NOMO-1 treated with dmso at 0.1 percent for 144 hours (cell line): ENCODE measurements around the gene ZMAT5.

Source experiments
- DNase-seq: peaks from one replicate; lab custom pipeline; 2025; ENCODE audit not compliant: unreplicated experiment; lab: John Stamatoyannopoulos, UW

The ZMAT5 gene

DNA sequence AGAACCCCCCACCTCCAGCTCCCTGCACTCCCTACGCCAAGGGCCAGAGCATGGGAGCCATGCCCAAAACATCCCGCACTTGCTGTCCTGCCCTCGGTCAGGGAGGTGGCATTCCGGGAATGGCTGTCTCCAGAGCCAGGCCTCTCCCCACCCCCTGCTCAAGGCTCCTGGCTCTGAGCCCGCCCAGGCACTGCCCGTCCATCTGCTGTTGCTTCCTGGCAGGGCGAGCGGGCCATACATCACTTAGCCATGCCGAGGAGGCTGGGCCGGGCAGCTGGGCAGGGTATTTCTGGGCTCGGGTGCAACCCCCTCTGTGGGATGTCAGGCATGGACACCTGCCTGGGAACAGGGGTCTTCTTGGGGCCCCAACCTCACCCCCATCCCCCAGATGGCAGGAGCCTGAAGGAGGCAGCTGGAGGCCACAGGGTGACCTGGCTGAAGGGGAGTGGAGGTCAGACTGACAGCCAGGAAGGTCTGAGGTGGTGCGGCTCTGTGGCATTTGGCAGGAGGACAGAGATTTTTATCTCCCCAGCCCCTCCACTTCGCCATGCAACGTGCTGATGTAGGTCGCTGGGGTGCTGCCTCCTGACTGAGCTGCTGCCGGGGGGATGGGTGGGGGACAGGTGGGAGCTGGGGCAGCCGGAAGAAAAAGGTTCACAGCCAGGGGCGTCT lies 55.7 kb downstream of the ZMAT5 start:
- DNase-seq, result no peak

DNA sequence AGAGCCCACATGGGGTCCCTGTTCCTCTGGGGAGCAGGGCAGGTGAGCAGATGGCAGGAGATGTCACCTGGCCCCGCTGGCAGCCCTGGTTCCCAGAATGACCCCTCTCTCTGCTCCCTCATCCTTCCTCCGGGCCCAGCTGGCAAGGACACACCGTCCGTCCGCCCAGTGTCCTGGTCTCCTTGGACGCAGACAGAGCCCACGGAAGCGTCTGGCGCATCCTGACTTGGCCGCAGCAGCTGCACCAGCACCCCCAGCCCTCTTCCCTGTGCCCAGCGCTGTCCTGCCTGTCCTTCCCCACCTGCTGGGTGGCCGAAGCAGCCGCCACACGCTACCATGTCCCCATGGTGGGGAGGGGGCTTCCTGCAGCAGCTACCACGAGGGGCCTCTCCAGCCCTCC lies 56.6 kb downstream of the ZMAT5 start:
- no peak for DNase-seq

DNA sequence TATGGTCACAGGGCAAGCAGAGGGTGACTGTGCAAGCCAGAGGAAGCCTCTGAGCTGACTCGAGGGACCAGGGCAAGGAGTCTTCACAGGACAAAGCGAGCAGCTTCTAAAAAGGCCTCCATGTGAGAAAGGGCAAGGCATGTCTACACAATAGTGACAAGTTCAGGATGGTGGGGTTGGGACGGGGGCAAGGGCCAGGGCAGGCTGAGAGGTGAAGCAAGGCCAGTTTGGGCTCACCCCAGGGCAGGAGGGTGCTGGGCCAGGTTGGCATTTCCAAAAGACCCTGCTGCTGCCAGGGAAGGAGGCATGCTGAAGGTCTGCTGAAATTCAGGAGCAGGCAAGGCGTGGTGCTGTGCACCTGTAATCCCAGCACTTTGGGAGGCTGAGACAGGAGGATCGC lies 59.3 kb downstream of the ZMAT5 start:
- DNase-seq, result no peak

DNA sequence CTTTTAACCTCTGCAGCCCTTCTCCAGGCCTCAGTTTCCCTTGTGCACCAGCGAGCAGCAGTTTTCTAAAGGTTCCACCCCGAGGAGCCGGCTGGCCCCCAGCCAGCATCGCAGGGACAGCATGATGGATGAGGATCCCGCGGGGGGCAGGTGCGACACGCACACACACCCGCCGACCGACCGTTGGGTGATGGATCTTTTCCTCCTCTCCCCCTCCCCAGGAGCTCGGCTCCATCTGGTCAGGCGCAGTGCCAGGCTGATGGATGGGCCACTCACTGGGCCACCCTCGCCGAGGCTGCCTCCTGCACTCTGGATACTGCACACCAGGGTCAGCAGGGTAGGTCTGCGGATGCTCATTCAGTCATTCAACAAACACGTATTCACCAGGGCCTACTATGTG lies 59.8 kb downstream of the ZMAT5 start:
- no peak for DNase-seq

DNA sequence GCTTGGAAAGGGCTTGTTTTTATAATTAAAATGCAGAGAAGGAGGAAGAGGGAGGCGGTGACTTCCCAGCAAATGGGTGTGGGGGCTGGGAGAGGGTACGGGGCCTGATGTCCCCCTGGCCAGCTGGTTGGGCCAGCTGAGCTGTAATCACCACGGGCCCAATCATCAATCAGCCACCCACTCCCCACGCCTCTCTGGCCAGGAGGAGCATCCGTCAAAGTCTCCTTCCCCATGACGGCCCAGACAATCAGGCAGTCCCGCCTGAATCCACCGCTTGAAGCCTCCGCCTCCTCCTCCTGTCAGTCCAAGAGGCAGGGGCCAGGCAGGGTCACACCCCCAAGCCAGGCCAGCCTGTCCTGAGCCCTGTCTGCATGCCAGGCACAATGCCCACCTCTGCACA lies 60.3 kb downstream of the ZMAT5 start:
- no peak for DNase-seq

DNA sequence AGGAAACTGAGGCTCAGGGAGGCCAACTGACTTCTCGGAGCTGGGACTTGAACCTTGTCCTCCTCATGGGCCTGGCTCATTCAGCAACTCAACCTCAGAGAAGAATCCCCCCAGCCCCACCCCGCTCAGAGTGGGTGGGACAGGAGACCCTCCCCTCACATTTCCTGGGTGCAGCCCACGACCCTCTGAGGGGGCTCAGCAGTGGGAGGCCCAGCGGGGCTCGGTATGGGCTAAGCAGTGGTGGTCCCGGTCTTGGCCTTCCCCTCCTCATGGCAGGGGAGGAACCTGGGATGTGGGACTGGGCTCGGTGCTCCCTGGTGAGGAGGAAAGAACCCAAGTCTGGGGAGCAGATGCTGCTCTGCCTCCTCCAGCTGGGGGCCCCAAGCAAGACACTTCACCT lies 61.2 kb downstream of the ZMAT5 start:
- DNase-seq, result no peak

DNA sequence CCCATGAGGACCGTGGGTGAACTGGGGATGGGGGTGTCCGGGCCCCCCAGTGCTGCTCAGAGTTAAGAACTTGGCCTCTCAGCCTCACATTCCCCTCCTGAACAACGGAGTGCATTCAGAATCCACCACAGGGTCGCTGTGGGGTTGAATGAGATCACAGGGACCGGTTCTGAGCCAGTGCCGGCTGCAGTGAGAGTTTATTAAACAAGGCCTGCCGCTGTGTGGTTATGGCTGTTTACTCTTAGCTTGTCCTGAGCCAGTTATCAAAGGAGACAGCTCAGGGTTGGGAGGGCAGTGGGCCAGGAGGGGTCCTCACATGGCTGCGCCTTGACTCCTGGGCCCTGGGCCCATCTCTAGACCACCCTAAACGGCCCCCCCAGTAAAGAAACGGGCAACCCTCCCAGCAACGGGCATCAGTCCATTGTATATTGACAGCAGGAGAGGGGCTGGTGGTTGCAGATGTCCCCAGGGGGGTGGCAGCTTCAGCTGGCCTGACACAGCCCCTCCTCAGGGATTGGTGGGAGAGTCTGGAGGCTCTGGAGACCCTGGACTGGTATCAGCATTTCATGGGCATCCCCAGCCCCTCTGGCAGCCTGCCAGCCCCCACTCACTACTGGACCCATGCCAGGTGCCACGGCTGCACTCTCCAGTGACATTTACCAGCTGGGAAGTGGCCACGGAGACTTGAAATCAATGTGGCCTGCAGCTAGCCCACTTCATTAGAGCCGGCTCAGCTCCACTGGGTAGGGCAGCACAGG lies 62.1 kb downstream of the ZMAT5 start:
- no peak for DNase-seq

DNA sequence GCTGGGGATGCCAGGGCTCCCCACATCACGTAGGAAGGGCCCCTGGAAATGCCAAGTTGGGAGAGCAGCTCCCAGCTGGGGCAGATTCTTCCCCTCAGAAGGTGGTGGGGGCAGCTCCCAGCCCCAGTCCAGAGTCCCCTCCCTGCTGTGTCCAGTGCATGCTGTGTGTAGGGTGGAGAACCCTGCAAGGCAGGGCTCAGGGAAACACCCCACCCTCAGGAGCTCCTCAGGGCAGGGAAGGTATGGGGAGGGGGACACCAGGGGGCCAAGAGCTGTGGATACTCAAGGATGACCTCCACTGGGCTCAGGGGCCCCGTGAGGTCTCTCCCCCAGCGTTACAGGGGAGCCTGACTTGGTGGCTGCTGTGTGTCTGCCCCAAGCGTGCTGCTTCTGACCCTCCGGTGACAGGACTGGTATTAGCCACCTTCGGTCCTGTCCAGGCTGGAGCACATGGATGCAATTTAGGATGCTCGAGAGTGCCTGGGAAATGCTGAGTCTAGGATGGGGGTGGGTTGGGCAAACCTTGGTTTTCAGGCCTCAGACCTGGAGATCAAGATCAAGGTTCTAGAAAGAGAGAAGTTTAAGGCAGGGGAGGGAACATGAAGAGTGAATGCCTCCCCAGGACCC lies 63.1 kb downstream of the ZMAT5 start:
- DNase-seq, result no peak

DNA sequence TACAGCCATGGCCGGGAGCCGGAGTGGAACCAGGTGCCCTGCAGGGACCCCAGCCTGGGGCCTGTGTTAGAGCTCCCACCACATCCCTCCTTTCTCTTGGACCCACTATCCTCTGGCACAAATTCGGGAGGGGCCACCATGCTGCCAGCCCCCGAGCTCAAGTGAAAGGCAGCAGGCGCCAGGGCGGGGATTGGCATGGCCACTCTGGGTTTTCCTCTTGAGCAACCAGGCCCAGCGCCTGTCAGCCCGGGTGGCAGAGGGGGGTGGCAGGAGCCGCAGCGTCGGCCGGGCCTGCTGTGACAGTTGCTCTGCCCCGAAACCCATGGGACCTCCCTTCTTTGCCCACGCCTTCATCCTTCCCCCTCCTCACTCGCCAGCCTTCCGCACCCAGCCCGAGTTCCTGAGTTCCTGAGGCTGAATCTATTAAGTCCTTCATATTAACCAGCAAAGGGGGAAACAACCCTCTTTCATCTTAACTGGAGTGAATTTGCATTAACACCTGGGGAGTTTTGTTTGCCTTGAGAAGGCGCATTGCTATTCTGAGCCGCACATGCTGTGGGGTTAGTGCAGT lies 63.8 kb downstream of the ZMAT5 start:
- no peak for DNase-seq

DNA sequence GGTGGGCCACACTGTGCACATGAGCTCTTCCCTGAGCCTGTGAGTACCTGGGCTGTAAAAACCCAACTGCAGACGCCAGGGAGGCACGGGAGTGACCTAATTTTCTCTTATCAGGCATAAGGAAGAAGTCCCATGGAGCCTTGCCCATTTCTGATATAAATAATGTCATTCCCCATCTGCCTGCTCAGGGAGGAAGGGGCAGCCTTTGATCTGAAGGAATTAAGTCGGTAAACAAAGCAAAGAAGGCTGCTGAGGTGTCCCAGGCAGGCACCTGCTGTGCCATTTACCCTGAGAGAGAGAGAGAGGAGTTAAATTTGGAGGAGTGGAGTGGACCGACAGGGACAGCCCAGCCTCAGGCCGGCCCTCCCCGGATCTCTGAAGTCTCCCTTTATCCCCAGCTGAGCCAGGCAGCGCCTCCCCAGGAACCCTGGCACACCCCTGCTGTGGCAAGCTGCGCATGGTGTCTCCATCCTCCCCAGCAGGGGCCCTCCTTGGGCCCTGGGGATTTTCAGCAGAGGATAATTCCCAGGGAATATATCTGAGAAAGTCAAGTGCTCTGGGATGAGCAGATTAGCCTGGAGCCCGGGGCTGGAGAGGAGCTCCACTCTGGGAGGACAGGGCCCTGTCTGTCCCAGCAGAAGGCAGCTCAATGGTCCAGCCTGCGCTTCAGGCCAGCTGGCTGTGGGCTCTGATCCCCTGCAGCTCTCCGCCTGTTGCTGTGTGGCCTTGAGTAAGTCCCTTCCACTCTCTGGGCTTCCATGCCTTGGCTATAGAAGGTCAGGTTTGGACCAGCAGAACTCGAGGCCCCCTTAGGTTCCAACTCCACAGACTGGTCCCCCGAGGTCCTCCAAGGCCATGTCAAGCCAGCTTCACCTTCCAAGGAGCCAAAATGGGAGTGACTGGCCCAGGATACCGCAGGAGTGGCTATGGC lies 64.5 kb downstream of the ZMAT5 start:
- no peak for DNase-seq

DNA sequence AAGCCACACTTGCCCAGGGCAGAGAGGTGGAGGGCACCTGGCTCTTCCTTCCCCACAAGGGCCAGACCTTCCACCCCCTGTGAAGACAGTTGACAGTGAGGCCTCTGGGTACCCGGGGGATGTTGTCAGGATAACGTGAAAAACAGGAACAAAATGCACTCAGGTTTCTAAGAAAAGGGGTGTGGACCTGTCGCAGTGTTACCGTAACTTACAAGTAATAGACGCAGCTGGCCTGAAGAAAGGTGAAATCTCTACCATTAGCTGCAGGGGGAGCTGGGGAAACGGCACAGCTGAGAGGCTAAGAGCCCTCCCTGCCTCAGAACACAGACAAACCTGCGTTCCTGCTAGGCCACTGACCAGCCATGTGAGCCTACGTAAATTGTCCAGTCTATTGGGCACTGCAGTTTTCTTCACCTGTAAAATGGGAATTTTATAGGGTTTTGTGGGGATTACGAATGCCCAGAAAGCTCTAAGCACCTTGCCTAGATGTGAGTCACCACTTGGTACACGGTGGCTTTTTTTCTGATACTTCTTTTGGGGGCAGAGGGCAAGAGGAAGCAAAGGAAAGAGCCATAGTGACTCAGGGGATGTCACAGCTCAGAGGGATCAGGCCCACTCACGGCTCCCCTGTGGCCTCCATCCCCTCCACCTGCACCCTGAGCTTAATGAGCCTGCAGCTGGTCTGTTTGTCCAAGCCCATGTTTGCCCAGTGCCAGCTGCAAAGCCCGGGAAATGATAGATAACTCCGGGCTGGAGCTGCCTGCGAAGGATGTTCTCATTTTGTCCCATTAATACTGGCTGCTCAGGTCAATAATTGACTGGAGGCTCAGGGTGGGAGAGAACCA lies 65.4 kb downstream of the ZMAT5 start:
- DNase-seq, result no peak

DNA sequence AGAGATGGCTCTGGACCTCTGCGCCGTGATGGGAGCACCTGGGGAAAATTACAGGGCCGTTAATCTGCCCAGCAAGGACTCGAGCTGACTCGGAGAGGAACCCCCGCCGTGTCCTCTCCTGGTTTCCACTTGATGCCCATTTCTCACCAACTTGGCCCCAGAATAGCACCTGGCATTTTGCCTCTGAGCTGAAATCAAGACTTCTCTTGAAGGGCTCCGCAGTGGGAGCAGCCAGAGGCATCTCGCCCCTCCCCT lies 66.0 kb downstream of the ZMAT5 start:
- DNase-seq, result no peak

DNA sequence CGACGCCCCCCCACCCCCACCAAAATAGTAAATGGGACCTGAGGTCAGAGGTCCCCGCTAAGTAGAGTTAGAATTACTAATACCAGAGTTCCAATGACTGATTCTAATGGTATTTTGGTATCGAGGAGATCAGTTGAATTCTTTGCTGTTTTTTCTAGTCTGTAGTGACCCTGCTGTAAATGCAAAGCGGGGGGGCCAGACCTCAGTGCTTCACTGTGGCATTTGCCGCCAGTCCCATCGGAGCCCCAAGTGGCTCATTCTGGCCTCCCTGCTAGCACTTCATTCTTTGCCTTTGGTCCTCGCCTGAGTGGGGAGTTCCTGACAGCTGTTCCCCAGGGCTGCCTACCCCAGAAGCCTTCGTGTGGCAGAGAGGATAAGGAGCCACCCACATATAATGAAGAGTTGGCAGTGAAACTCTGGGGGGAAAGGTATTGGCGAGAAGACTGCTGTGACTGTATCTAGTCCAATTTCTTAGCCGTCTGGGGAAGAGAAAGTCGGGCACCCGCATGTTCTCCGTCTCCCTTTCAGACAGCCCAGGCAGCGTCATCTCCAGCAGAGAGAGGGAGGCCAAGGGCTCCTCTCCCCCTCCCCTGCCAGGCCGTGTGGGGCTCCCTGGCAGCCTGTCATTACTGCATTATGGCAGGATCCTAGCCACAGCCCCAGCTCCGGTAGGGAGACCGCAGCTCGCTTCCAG lies 66.5 kb downstream of the ZMAT5 start:
- DNase-seq, result no peak

DNA sequence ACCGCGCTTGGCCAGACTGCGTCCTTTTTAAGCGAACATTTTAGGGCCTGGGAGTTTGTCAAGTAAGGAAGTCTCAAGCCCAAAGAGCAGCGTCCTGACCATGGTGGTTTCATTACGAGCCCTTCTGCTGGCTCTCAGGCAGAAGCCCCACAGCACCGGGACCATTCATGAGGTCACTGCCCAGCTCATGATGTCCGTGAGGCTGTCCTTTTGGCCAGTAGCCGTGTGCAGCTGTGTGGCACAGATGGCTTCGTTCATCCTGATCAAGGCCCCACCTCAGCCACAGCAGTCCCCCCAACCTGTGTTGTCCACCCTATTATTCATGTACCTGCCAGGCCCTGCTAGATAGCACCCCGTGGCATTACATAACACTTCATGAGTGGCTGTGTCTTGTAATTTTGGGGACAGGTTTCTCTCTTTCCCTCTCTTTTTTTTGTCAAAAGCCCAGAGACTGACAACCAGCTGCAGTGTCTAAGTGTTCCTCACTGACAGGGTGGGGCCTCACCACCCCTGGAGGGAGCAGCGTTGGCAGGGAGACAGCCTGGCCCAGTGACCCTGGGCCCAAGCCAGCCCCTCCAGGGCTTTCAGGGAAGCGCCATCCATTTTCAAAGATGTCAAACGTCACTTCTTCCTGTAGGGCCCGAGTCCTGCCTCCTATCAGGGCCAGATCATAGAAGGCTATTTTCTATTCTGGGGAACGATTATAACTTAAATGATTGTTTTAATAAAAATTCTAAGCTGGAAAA lies 68.8 kb downstream of the ZMAT5 start:
- no peak for DNase-seq

DNA sequence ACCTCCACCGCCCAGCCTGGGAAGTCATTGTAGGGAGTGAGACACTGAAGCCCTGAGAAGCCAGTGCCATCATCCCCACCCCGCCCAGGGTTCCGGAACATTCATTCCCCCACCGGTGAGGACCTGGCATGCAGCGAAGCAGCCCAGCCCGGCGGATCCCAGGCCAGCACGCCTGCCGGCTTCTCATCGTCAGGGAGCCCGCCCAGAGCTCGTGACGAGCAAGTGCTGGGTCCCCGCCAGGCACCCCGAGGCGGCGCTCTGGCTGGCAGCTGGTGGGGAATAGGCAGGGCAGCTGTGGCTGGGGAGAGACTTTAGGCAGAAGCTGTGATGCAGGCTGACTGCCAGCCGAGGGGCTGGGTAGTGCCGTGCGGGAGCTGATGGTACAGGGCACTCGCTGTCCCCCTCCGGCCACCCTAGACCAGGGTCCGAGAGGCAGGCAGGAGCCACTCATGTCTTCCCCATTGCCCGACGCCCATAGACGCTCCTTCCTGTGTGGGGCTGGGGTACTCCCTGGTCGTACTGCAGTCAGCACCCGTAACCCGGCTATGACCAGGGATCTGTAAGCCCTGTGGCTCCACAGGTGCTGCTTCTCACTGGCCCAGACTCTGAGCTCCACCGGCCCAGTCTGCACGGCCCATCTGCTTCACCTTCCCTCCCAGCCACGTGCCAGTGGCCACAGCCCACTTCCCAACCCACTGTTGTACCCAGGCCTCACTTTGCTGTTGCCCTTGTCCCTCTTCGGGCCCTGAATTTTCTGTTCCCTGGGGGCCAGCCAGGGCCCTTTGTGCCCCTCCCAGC lies 71.5 kb downstream of the ZMAT5 start:
- DNase-seq, result no peak

DNA sequence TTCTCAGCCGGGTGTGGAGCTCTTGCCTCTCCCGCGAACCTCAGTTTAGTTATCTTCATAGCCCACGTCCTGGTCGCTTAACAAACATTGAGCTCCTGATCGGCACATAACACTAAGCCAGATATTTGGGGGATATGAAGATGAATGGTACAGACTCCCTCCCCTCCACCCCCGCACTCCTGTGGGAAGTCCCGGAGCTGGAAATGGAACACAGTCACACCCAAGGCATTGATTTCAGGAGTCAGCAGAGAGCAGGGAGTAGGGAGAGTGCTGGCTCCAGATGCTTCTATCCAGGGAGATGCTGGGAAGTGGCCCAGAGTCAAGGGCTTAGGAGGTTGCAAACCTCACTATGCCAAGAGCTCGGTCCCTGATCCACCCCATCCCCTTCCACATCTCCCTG lies 73.1 kb downstream of the ZMAT5 start:
- no peak for DNase-seq

DNA sequence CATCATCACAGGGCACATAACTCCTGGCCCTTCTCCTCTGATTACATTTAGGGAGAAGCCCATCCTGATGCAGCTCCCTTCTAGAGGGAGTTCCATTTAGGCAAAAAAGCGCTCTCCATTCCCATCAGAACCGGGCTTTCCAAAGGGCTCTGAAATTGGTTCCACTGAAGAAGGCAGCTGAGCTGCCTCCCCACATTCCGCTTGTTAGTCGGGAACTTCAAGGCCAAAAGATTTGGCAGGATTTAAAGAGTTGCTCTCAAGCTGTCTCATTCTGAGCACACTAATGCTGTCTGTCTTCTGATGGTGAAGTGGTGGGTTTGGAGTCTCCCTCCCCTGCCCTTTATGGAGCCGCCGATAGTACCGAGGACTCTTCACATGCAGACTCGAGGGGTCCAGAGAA lies 73.6 kb downstream of the ZMAT5 start:
- DNase-seq, result no peak

DNA sequence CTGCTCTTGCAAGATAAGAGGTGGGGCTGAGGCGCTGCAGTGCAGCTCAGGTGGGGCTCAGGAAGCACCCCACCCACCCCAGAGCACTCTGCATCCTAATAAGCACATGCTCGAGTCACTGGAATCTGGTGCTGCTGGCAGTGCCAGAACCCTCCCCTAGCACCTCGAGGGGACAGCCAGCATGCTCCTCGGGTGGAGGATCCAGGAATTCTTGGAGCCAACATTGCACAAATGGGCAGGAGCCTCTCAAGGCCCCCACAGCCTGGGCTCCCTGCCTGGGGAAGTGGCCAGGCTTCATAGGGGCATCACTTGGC lies 74.5 kb downstream of the ZMAT5 start:
- no peak for DNase-seq
